Measurements from ENCODE around the gene RHBDD2. TPM values are rescaled to one million over a fixed set of nuclear protein-coding genes. Genes with fewer than 3 reads are reported as not detected.
"Not testable (repeated sequence)": the region's sequence is repeated elsewhere in the genome, so short reads cannot be mapped to it uniquely, and the experiment has no call there.

The RHBDD2 gene
- 79.3 TPM for total RNA-seq (2021; ENCODE audit: unreplicated experiment)
- 135 TPM for polyA plus RNA-seq (2012; ENCODE audit: insufficient read length)
- Bru-seq, nascent RNA: percentile 78 among the genes with signal in this experiment
- percentile 73 among the genes with signal in this experiment for BruChase-seq, experiment 1, labeled RNA remaining after a 2-hour chase
- percentile 86 among the genes with signal in this experiment for BruChase-seq, experiment 2, labeled RNA remaining after a 6-hour chase
- long read RNA-seq, transcript RHBDD2-202 (5 exons, 1,878 nt): minor isoform, 16 of 138 reads
- long read RNA-seq, transcript RHBDD2-201 (4 exons, 1,802 nt): major isoform, 94 of 138 reads
- long read RNA-seq, transcript RHBDD2-203 (3 exons, 1,274 nt): minor isoform, 10 of 138 reads
- long read RNA-seq, partial matches to known transcripts: 12 of 138 reads
- long read RNA-seq, other reads (novel, unspliced or antisense): 1 of 138 reads

DNA sequence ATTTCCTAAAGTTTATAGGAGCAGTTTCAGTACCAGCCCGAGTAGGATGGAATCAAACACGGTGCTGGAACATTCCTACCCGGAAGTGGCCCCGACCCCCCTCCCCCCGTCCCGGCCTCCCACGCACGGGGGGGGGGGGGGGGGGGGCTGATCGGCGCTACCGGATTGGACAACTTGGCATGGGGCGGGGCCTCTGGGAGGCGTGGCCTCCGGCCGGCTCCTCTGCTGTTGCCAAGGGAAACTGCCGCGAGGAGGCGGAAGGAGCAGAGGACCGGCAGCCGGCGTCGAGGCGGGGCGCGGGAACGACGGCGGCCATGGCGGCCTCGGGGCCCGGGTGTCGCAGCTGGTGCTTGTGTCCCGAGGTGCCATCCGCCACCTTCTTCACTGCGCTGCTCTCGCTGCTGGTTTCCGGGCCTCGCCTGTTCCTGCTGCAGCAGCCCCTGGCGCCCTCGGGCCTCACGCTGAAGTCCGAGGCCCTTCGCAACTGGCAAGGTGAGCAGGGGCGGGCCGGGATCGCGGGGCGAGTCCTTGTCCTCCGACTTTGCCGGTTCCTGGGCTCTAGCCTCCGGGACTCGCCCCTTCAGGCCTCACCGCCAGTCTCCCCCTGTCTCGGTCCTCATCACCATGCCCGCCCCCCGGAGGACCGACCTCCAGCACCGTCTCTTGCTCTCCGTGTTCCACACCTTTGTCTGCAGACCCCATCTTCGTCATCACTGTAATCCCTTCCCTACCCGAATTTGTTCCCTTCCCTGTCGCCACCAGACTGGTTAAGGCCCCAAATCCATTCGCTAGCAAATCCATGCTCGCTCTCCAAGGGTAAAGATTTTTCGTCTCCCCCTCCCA lies at the start of gene RHBDD2:
Gene RHBDD2, plus strand, starts transcription at position 266 of the 843 bp plus-strand sequence. Its CDS starts 49 bp downstream, at position 315.
- H3K4me3 ChIP-seq (ENCODE audit: low read depth in 2 of 2, low read length in 2 of 2): peak within 1 kb of the TSS; percentile 77 to 95
- POLR2A ChIA-PET: interaction anchor here (0.6 to 1.0 kb wide), 2 partner anchors 22 to 110 kb away, joined by 3 to 7 read pairs; no protein-coding TSS in a partner anchor
- TF ChIP-seq REST (IDR thresholded peaks at IDR 0.05; ENCODE audit: insufficient read depth in 1 of 2, low read depth in 2 of 2, low read length in 1 of 2) (no peak), POLR2AphosphoS5 (IDR thresholded peaks at IDR 0.05; ENCODE audit: low read depth, low read length) (peak; percentile 89), TCF7L2 (IDR thresholded peaks at IDR 0.05; ENCODE audit: low read depth, low read length) (no peak), CTCF (IDR thresholded peaks at IDR 0.05) (no peak), SIN3A (IDR thresholded peaks at IDR 0.05; ENCODE audit: borderline replicate concordance, insufficient read depth, low read depth, low read length) (peak; percentile 83; the same call in 1 of the 2 replicates)
- in situ Hi-C loops (cut with HindIII; ENCODE audit: low pct_unique_long_range_greater_than_20kb, low sequenced_read_pairs) (no loop called here), intact Hi-C loops (cut with micrococcal nuclease; ENCODE audit: unreplicated experiment) (loop anchor here (10.0 kb wide), 1 partner anchor 116 kb away; the partner anchor contains the start of gene TMEM120A)
- peaks cover 6% of the 10 kb centered on the region; the same call in 1 of the 2 replicates for H3K36me3 ChIP-seq (ENCODE audit: control insufficient read depth, insufficient read depth, low read length)
- H3K9me3 ChIP-seq (ENCODE audit: control insufficient read depth, insufficient read depth, low read depth, low read length): no peaks in the 10 kb centered on the region
- CTCF ChIA-PET: interaction anchor here (0.8 kb wide), 1 partner anchor 12 kb away, joined by 3 read pairs; no protein-coding TSS in a partner anchor
- peak within 1 kb of the TSS; percentile 99 for H3K27ac ChIP-seq (ENCODE audit: low read length)
- ATAC-seq (peak; percentile 98), DNase-seq (ENCODE audit: low read depth, low spot score) (peak; percentile 63)
- H3K4me1 ChIP-seq (ENCODE audit: control insufficient read depth, insufficient read depth, low read length): peaks cover 12% of the 10 kb centered on the region; the same call in 1 of the 2 replicates
- no TSS peak for BruUV-seq (replicated peaks)
- no peaks in the 10 kb centered on the region for H3K27me3 ChIP-seq (ENCODE audit: control insufficient read depth, insufficient read depth, low read length)

DNA sequence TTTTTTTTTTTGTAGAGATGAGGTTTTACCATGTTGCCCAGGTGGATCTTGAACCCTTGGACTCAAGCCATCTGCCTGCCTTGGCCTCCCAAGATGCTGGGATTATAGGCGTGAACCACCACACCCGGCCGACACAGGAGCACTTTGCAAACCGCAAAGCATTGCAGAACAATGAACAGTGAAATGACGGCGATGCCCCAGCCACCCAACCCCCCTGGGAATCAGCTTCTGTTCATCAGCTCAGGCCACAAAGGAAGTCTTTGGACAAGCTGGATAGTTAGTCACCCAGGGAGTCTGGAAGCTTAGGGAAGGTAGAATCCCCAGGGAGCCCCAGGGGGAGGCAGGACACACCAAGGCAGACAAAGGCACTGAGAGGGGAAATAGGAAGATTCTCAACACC lies 49.2 kb upstream of the RHBDD2 start:
- H3K36me3 ChIP-seq (ENCODE audit: control insufficient read depth, insufficient read depth, low read length); BruUV-seq (replicated peaks); ATAC-seq; POLR2A ChIA-PET; H3K9me3 ChIP-seq (ENCODE audit: control insufficient read depth, insufficient read depth, low read depth, low read length); DNase-seq (ENCODE audit: low read depth, low spot score); in situ Hi-C loops (cut with HindIII; ENCODE audit: low pct_unique_long_range_greater_than_20kb, low sequenced_read_pairs); H3K4me1 ChIP-seq (ENCODE audit: control insufficient read depth, insufficient read depth, low read length); CTCF ChIA-PET; intact Hi-C loops (cut with micrococcal nuclease; ENCODE audit: unreplicated experiment); H3K27ac ChIP-seq (ENCODE audit: low read length); H3K27me3 ChIP-seq (ENCODE audit: control insufficient read depth, insufficient read depth, low read length); H3K4me3 ChIP-seq (ENCODE audit: low read depth in 2 of 2, low read length in 2 of 2): not testable (repeated sequence)
